Left ventricle myocardium inferior (tissue), 1 donor: ENCODE results near the gene GRK6. TPM values are rescaled to one million over a fixed set of nuclear protein-coding genes. Genes with fewer than 3 reads are reported as not detected.

Source experiments
- DNase-seq: peaks from one replicate; pipeline ENCODE4 v3.0.0-alpha.2; 2020
- H3K27ac ChIP-seq: fragments of 200-600 bp; replicated peaks from 2 replicates; pipeline ENCODE4 v1.8.0; 2021
- H3K27me3 ChIP-seq: fragments of 200-600 bp; 2 replicates; pipeline ENCODE4 v1.8.0; 2021; ENCODE audit warnings: low read depth
- H3K36me3 ChIP-seq: fragments of 200-600 bp; 2 replicates; pipeline ENCODE4 v1.8.0; 2021
- H3K4me1 ChIP-seq: fragments of 200-600 bp; 2 replicates; pipeline ENCODE4 v1.8.0; 2021
- H3K4me3 ChIP-seq: fragments of 200-600 bp; 2 replicates; pipeline ENCODE4 v1.8.0; 2021; ENCODE audit warnings: mild to moderate bottlenecking, moderate library complexity
- H3K9me3 ChIP-seq: fragments of 200-600 bp; replicated peaks from 2 replicates; pipeline ENCODE4 v1.8.0; 2021
- CTCF ChIP-seq: fragments of 200-600 bp; IDR thresholded peaks from 2 replicates; pipeline ENCODE4 v1.8.0; 2021; ENCODE audit warnings: antibody characterized with exemption, mild to moderate bottlenecking, borderline replicate concordance
- intact Hi-C: fragments of 100-400 bp; cut with micrococcal nuclease; formaldehyde crosslinking; loops from one replicate; pipeline ENCODE4 v1.11.0; 2022
- total RNA-seq: library from RNA; stranded (reverse); fragmentation: NEBNext Ultra II Directional; extraction: Animal tissue kit (Norgen Biotek cat#: 25700); gene quantifications from one replicate; pipeline ENCODE4 v1.2.1, GENCODE V29; 2021
- donor health status: DM: no; HTN: yes; CAD: no; lungs with severe emphysema.

The GRK6 gene
- total RNA-seq, 1 donor from 2014 or later: 15.6 TPM

- peaks cover 80% of the 10 kb centered on the region for H3K27me3 ChIP-seq
- no peak for TF ChIP-seq CTCF
These were observed 39.1 kb upstream of the GRK6 start for GRCh38 chr5:177387405-177387804.

GRCh38 chr5:177388521-177389052 is 37.9 kb upstream of the GRK6 start:
- intact Hi-C loops: no loop called here
- no peaks in the 10 kb centered on the region for H3K9me3 ChIP-seq
- no peak for TF ChIP-seq CTCF

More at GRCh38 chr5:177387405-177387804, 39.1 kb upstream of the GRK6 start:
- Histone ChIP-seq H3K4me3 (no peak overlapping the region), H3K9me3 (no peaks in the 10 kb centered on the region), H3K27ac (no peak overlapping the region), H3K36me3 (no peaks in the 10 kb centered on the region), H3K4me1 (peaks cover 7% of the 10 kb centered on the region)
- intact Hi-C loops: no loop called here
- DNase-seq: no peak

GRCh38 chr5:177389241-177390169 is 37.0 kb upstream of the GRK6 start:
- no peaks in the 10 kb centered on the region for H3K9me3 ChIP-seq
- DNase-seq: no peak

More at GRCh38 chr5:177388521-177389052, 37.9 kb upstream of the GRK6 start:
- Histone ChIP-seq H3K4me1 (peaks cover 7% of the 10 kb centered on the region), H3K27me3 (peaks cover 69% of the 10 kb centered on the region), H3K27ac (no peak overlapping the region), H3K4me3 (no peak overlapping the region), H3K36me3 (no peaks in the 10 kb centered on the region)
- DNase-seq: no peak

GRCh38 chr5:177390363-177391300 is 35.8 kb upstream of the GRK6 start:
- Histone ChIP-seq H3K27ac (no peak overlapping the region), H3K4me1 (peaks cover 7% of the 10 kb centered on the region), H3K27me3 (peaks cover 69% of the 10 kb centered on the region), H3K4me3 (no peak overlapping the region), H3K9me3 (no peaks in the 10 kb centered on the region), H3K36me3 (no peaks in the 10 kb centered on the region)
- DNase-seq: peak; percentile 72
- intact Hi-C loops: loop anchor here (5.0 kb wide), 1 partner anchor 112 kb away; no protein-coding TSS in a partner anchor
- TF ChIP-seq CTCF: peak; percentile 99

More at GRCh38 chr5:177389241-177390169, 37.0 kb upstream of the GRK6 start:
- H3K4me1 ChIP-seq: peaks cover 7% of the 10 kb centered on the region
- H3K36me3 ChIP-seq: no peaks in the 10 kb centered on the region
- peaks cover 69% of the 10 kb centered on the region for H3K27me3 ChIP-seq
- no peak for TF ChIP-seq CTCF
- intact Hi-C loops: loop anchor here (5.0 kb wide), 1 partner anchor 113 kb away; no protein-coding TSS in a partner anchor
- no peak overlapping the region for H3K27ac ChIP-seq
- no peak overlapping the region for H3K4me3 ChIP-seq

GRCh38 chr5:177392765-177393164 is 33.7 kb upstream of the GRK6 start:
- DNase-seq: no peak
- TF ChIP-seq CTCF: no peak
- H3K27me3 ChIP-seq: peaks cover 69% of the 10 kb centered on the region
- no peak overlapping the region for H3K4me3 ChIP-seq
- H3K9me3 ChIP-seq: no peaks in the 10 kb centered on the region
- no peak overlapping the region for H3K27ac ChIP-seq
- peaks cover 7% of the 10 kb centered on the region for H3K4me1 ChIP-seq
- H3K36me3 ChIP-seq: no peaks in the 10 kb centered on the region
- intact Hi-C loops: loop anchor here (5.0 kb wide), 1 partner anchor 110 kb away; no protein-coding TSS in a partner anchor
